ENCODE data around the gene SENP8.
A peak's percentile ranks its signal among the peaks of the same experiment; 100 is the strongest.
"Not testable (repeated sequence)": the region's sequence is repeated elsewhere in the genome, so short reads cannot be mapped to it uniquely, and the experiment has no call there.

Gene SENP8

GRCh38 chr15:72118017-72118978 lies at the start of gene SENP8, which contains the start of gene MYO9A:
Gene SENP8 (plus strand): TSS chr15:72118403. CDS start chr15:72139624, 21,221 bp downstream.
Gene MYO9A (minus strand): TSS chr15:72118150. CDS start chr15:72046563, 71,587 bp downstream.
- peak; percentile 98 for DNase-seq

DNA sequence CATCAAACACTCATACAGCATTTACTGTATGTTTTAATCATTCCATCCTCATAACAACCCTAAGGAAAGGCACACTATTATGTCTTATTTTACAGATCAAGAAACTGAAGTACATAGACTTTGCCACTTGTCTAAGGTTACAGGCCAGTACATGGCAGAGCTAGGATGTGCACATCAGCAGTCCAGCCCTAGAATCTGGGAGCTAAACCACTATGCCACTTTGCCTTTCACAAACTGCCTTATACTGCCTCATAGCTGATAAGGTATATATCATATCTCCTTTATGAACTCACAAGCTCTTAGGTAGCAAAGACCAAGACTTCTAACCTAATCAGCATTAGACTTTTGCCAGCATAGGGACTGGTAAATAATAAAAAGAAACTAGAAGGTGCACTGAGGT lies 49.3 kb upstream of the SENP8 start:
- DNase-seq, result no peak

DNA sequence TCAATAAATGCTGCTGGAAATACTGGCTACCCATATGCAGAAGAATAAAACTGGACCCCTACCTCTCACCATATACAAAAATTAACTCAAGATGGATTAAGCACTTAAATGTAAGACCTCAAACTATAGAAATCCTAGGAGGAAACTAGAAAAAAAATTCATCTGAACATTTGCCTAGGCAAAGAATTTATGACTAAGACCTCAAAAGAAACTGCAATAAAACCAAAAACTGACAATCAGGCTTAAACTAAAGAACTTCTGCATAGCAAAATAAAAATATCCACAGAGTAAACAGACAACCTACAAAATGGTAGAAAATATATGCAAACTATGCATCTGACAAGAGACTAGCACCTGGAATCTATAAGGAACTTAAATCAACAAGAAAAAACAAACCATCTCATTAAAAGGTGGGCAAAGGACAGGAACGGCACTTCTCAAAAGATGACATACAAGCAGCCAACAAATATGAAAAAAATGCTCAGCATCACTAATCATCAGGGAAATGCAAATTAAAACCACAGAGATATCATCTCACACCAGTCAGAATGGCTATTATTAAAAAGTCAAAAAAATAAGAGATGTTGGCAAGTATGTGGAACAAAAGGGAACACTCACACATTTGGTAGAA lies 47.3 kb upstream of the SENP8 start:
- no peak for DNase-seq

- DNase-seq, result not testable (repeated sequence)
Measured at GRCh38 chr15:72071448-72071825, 46.8 kb upstream of the SENP8 start.

GRCh38 chr15:72074335-72075060 lies 43.7 kb upstream of the SENP8 start:
- DNase-seq, result no peak

GRCh38 chr15:72077950-72078349 lies 40.3 kb upstream of the SENP8 start:
- no peak for DNase-seq

DNA sequence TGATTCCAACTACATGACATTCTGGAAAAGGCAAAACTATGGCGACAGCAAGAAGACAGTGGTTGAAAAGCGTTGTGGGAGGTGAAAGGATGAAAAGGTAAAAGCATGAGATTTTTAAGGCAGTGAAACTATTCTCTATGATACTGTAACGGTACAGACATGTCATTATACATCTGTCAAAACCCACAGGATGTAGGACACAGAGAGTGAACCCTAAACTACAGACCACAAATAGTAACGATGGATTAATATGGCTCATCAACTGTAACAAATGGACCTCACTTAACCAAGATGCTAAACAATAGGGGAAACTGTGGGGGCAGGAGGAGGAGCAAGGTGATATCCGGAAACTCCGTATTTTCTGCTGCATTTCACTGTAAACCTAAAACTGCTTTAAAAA lies 39.3 kb upstream of the SENP8 start:
- no peak for DNase-seq

DNA sequence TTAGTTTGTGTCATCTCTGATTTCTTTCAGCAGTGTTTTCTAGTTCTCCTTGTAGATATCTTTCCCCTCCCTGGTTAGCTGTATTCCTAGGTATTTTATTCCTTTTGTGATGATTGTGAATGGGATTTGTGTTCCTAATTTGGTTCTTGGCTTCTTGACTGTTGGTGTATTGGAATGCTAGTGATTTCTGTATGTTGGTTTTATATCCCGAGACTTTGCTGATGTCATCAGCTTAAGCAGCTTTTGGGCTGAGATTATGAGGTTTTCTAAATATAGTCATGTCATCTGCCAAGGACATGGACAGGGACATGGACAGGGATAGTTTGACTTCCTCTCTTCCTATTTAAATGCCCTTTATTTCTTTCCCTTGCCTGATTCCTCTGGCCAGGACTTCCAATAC lies 36.0 kb upstream of the SENP8 start:
- no peak for DNase-seq

- DNase-seq, result no peak
Measured at GRCh38 chr15:72086010-72086697, 32.0 kb upstream of the SENP8 start.

DNA sequence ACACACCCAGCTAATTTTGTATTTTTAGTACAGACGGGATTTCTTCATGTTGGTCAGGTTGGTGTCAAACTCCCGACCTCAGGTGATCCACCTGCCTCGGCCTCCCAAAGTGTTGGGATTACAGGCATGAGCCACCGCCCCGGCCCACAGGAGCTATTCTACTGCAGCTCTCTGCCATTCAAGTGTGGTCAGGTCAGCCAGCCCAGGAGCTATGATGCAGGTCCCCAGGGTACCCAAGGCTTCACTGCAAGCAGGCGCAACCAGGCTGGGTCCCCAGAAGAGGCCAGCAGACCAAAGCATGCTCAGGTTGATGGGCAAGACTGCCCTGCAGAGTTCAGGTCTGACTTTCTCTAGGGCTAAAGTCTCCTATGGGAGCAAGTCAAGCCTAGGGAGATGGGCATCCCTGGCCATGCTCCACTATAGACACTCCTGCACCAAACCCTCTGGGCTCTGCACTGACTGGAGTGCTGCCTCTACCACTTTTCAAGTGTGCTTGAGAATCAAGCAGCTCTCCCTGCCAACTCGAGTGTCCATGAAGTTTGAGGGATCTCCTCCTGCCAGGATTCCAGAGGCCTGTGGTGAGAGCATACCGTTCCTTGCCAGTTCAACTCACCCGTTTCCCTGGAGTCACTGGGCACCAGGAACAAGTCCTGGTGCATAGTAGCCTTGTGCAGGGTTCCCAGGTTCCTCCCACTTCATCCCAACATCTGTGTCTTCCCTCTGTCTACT lies 31.1 kb upstream of the SENP8 start:
- peak; percentile 1 for DNase-seq

DNA sequence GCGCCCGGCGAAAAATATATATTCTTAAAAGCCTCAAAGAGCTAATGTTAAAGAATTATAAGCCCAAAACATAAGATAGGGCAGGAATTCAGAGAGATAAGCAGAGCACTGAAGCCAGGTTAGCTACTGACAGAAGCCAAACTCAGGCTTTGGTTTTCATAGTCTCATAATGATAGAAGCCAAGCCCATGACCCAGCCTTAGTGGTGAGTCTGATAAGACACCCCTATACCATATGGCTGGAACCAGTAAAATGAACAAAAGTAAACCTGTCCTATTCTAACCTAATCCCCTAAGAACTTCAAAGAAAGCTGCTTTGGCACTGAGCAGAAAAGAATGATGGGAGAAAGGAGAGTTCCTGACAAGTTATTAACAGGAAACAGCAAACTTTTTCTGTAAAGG lies 26.2 kb upstream of the SENP8 start:
- no peak for DNase-seq

DNA sequence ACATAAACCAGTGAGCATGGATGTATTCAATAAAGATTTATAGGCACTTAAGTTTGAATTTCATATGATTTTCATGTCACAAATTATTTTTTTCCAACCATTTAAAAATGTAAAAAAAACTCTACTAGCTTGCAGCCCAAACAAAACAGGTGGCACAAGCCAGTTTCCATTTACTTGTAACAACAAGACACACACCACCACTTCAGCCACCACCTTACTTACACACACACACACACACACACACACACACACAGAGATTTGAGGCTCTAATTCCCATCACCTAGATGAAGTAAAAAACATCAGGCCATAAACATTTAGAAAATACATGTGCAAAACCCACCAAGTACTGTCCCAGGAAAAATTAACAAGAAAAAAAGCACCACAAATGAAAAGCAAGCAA lies 25.5 kb upstream of the SENP8 start:
- DNase-seq, result no peak

- no peak for DNase-seq
Measured at GRCh38 chr15:72096796-72097195, 21.4 kb upstream of the SENP8 start.

DNA sequence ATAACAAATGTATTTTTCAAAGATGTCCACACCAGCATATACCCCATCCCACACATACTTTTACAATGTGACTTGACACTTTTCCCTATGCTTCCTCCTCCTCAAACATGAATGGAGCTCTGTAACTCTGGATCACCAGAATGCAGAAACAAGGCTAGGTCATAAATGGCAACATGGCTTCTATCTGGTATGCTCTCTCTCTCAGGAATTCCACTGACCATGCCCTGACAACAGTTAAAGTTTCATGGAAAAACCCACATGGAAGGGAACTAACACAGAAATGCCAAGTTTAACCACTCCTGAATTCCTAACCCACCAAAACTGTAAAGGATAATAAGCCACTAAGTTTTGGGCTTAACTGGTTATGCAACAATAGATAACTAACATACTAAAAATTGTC lies 20.2 kb upstream of the SENP8 start:
- DNase-seq, result no peak

DNA sequence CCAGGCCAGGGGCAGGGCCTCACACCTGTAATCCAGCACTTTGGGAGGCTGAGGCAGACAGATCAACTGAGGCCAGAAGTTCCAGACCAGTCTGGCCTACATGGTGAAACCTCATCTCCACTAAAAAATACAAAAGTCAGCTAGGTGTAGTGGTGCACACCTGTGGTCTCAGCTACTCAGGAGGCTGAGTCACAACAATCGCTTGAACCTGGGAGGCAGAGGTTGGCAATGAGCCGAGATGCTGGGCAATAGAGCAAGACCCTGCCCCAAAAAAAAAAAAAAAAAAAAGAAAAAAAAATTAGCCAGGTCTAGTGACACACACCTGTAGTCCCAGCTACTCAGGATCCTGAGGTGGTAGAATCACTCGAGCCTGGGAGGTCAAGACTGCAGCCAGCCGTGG lies 19.0 kb upstream of the SENP8 start:
- peak; percentile 1 for DNase-seq

GRCh38 chr15:72100551-72100950 lies 17.7 kb upstream of the SENP8 start:
- DNase-seq, result not testable (repeated sequence)

- DNase-seq, result no peak
Measured at GRCh38 chr15:72105111-72105510, 13.1 kb upstream of the SENP8 start.

- no peak for DNase-seq
Measured at GRCh38 chr15:72106068-72106467, 12.1 kb upstream of the SENP8 start.

- no peak for DNase-seq
Measured at GRCh38 chr15:72110355-72110754, 7.8 kb upstream of the SENP8 start.

- DNase-seq, result no peak
Measured at GRCh38 chr15:72112116-72112515, 6.1 kb upstream of the SENP8 start.

GRCh38 chr15:72112805-72113204 lies 5.4 kb upstream of the SENP8 start:
- no peak for DNase-seq

Measured in DMS53 (cell line).